ENCODE data around the gene FGF12.

DNA sequence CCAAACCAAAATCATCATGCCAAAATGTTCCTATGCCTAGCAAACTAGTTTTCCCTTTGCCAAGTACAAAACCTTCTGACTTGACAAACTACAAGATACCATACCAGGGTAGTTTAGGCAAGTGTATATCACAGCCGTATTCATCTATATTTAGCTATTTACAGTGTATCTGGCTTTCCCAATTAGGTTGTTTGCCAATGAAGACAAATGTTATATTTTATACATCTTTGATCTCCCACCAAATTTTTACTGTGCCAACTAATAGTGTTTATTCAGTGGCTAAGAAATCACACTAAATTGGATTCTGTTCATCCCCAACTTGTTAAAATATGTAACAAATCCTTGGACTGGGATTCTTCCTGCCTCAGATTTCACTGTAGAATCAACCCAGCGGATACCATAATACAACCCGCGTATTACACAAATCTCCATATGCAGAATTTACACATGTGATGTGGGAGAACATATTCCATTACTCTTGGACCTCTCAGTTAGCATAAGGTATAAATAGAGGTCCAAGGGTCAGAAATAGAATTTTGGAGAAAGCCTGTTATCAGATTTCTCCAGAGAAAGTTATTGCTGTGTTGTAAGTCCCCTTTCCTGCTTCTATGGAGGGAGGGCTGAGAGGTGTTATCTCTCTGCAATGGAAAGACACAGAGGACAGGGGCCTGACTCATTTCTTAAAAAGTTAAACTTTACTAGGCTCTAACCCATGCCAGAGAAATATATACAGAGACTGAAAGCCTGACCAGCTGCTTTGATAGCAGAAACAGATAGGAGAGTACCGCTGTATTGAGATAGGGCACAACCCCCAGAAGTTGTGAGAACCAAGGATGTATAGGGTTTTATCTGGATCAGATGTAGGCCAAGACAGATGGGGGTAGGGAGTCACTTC, 467.0 kb downstream of the FGF12 start:
- TF ChIP-seq, protein P1, sequence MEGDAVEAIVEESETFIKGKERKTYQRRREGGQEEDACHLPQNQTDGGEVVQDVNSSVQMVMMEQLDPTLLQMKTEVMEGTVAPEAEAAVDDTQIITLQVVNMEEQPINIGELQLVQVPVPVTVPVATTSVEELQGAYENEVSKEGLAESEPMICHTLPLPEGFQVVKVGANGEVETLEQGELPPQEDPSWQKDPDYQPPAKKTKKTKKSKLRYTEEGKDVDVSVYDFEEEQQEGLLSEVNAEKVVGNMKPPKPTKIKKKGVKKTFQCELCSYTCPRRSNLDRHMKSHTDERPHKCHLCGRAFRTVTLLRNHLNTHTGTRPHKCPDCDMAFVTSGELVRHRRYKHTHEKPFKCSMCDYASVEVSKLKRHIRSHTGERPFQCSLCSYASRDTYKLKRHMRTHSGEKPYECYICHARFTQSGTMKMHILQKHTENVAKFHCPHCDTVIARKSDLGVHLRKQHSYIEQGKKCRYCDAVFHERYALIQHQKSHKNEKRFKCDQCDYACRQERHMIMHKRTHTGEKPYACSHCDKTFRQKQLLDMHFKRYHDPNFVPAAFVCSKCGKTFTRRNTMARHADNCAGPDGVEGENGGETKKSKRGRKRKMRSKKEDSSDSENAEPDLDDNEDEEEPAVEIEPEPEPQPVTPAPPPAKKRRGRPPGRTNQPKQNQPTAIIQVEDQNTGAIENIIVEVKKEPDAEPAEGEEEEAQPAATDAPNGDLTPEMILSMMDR (IDR thresholded peaks at IDR 0.05) = no peak
- no peak for TF ChIP-seq POLR2A (IDR thresholded peaks at IDR 0.05)

Data from tibial nerve (tissue), 3 donors.